8988T (cell line): Measurements from ENCODE around the gene NPIPA5.
"Not testable (repeated sequence)": the region's sequence is repeated elsewhere in the genome, so short reads cannot be mapped to it uniquely, and the experiment has no call there.

Source experiments
- DNase-seq: peaks from one replicate; pipeline ENCODE4 v3.0.0; 2011

Gene NPIPA5

GRCh38 chr16:15388060-15388459 lies 10.0 kb upstream of the NPIPA5 start:
- not testable (repeated sequence) for DNase-seq

- not testable (repeated sequence) for DNase-seq
Observed at GRCh38 chr16:15382810-15383209, 4.7 kb upstream of the NPIPA5 start.

GRCh38 chr16:15357495-15357894 lies 20.6 kb downstream of the NPIPA5 start:
- DNase-seq, result not testable (repeated sequence)

GRCh38 chr16:15354846-15355245 lies 23.2 kb downstream of the NPIPA5 start:
- DNase-seq, result not testable (repeated sequence)

- DNase-seq, result not testable (repeated sequence)
Observed at GRCh38 chr16:15352852-15353251, 25.2 kb downstream of the NPIPA5 start.

GRCh38 chr16:15351745-15352144 lies 26.3 kb downstream of the NPIPA5 start:
- not testable (repeated sequence) for DNase-seq

- not testable (repeated sequence) for DNase-seq
Observed at GRCh38 chr16:15351251-15351650, 26.8 kb downstream of the NPIPA5 start.

- not testable (repeated sequence) for DNase-seq
Observed at GRCh38 chr16:15348721-15349120, 29.4 kb downstream of the NPIPA5 start.

GRCh38 chr16:15342337-15342736 lies 35.8 kb downstream of the NPIPA5 start:
- not testable (repeated sequence) for DNase-seq

- not testable (repeated sequence) for DNase-seq
Observed at GRCh38 chr16:15338986-15339385, 39.1 kb downstream of the NPIPA5 start.

- DNase-seq, result not testable (repeated sequence)
Observed at GRCh38 chr16:15337974-15338605, 40.0 kb downstream of the NPIPA5 start.

- not testable (repeated sequence) for DNase-seq
Observed at GRCh38 chr16:15335609-15336008, 42.5 kb downstream of the NPIPA5 start.

- DNase-seq, result not testable (repeated sequence)
Observed at GRCh38 chr16:15333969-15334368, 44.1 kb downstream of the NPIPA5 start.

- not testable (repeated sequence) for DNase-seq
Observed at GRCh38 chr16:15330978-15331377, 47.1 kb downstream of the NPIPA5 start.

GRCh38 chr16:15324954-15325353 lies 53.1 kb downstream of the NPIPA5 start:
- DNase-seq, result not testable (repeated sequence)

- DNase-seq, result not testable (repeated sequence)
Observed at GRCh38 chr16:15323373-15323772, 54.7 kb downstream of the NPIPA5 start.

- not testable (repeated sequence) for DNase-seq
Observed at GRCh38 chr16:15321221-15321620, 56.9 kb downstream of the NPIPA5 start.

GRCh38 chr16:15314562-15314961 lies 63.5 kb downstream of the NPIPA5 start:
- DNase-seq, result not testable (repeated sequence)
